Non-pigmented ciliary epithelial cell (primary cell): Measurements from ENCODE around the gene SPATA2.

Source experiments
- DNase-seq: peaks from one replicate; pipeline ENCODE4 v3.0.0-alpha.2; 2010; ENCODE audit warnings: low read depth

Gene SPATA2

DNA sequence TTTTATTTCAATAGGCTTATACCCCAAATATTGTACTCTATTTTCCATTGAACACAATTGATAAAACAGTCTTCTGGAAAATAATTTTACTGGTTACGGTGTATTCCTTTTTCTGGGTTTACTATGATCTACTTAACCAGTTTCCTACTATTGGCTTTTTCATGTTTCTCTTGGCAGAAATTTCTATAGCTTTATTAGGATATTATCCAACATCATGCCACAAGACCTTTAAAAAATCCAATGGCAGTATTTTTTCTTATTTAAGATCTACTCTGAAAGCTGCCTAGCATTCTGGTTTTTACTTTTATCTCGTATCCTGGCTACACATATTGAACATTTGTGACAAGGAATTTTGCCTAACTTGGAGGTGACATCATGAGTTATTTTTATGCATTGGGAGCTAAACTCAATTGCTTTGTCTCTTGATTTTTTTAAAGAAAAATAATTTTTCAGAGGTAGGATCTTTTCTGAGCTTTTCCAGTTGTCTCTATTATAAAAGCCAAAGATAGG lies 57.2 kb downstream of the SPATA2 start:
- no peak for DNase-seq

GRCh38 chr20:49856904-49857303 lies 58.4 kb downstream of the SPATA2 start:
- DNase-seq: no peak

DNA sequence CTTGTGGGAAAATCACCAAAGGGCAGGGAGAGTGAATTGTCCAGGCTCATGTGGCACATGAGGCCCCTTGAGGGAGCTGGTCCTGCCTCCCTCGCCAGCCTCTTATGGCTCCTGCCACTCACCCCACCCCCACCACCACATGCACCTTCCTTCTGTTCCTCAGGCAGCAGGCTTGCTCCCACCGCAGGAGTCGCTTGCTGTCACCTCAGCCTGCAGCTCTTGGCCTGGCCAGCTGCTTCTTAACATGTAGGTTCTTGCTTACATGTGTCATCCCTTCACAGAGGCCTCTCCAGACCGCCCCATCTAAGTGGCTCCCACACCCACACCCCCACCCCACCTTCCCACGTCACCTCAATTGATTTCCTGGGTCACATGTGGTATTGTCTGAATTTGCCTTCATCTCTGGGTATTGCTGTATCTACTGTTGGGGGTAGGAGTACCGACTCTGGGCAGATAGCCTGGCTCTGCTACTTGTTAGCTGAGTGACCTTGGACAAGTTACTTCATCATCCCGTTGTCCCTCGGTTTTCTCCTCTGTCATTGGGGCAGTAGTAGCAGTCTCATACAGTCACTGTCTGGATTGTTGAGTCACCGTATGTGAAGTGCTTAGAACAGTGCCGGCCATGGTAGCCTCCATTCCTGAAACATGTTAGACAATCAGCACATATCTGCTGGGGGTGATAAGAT lies 61.0 kb downstream of the SPATA2 start:
- DNase-seq: no peak

DNA sequence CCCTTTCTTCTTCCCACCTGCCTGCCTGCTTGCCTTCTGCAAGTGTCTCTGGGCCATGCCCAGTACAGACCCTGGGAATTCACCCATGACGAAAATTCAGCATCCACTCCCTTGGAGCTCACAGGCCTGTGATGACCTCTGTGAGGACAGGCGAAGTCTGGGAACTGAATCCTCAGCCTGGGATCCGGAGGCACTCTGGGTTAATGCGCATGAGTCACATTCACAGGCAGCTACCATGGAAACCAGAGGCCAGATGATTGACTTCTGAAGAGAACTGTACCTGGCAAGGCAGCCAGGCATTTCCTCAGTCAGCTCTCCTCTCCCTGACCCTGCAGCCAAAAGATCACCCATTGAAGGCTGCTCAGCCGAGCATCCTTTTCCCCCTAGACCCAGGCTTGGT lies 61.7 kb downstream of the SPATA2 start:
- peak; percentile 47 for DNase-seq
